Measurements from ENCODE around the gene ZDHHC3.

Gene ZDHHC3

GRCh38 chr3:44890852-44891251 lies 85.1 kb downstream of the ZDHHC3 start:
- no peak for DNase-seq

- no peak for DNase-seq
Measured at GRCh38 chr3:44890258-44890657, 85.7 kb downstream of the ZDHHC3 start.

- DNase-seq: no peak
Measured at GRCh38 chr3:44887101-44887500, 88.9 kb downstream of the ZDHHC3 start.

- DNase-seq: no peak
Measured at GRCh38 chr3:44886561-44886960, 89.4 kb downstream of the ZDHHC3 start.

- DNase-seq: no peak
Measured at GRCh38 chr3:44885618-44886017, 90.4 kb downstream of the ZDHHC3 start.

- DNase-seq: no peak
Measured at GRCh38 chr3:44883999-44884431, 92.0 kb downstream of the ZDHHC3 start.

GRCh38 chr3:44883213-44883955 lies 92.6 kb downstream of the ZDHHC3 start:
- DNase-seq: no peak

- no peak for DNase-seq
Measured at GRCh38 chr3:44880284-44880683, 95.7 kb downstream of the ZDHHC3 start.

GRCh38 chr3:44877333-44877732 lies 98.6 kb downstream of the ZDHHC3 start:
- no peak for DNase-seq

- DNase-seq: no peak
Measured at GRCh38 chr3:44875596-44875995, 100.4 kb downstream of the ZDHHC3 start.

Measured in activated naive CD4-positive, alpha-beta T cell treated with Interleukin-2 at 50 U/mL for 16 hours (primary cell).